HepG2 (cell line): Measurements from ENCODE around the gene PRSS2. TPM values are rescaled to one million over a fixed set of nuclear protein-coding genes. Genes with fewer than 3 reads are reported as not detected.

Source experiments
- ATAC-seq: fragments of 200-7000 bp; cut with Tn5 transposase; 3 replicates; pipeline ENCODE4 v1.9.1; 2020; ENCODE audit warnings: mild to moderate bottlenecking, moderate library complexity
- BruUV-seq: library from RNA; stranded (reverse); fragments of 400-500 nt; replicated peaks from 2 replicates; lab custom pipeline; 2021; lab: Mats Ljungman, UMichigan
- CTCF ChIA-PET: fragments of 300-600 bp; formaldehyde crosslinking; extraction: SDS; loops from one replicate; lab custom pipeline; 2021; ENCODE audit warnings: low total read pairs, inconsistent platforms, low intra/inter-chr PET ratio; lab: Yijun Ruan, JAX
- POLR2A ChIA-PET: fragments of 350-600 bp; sonication (Branson Sonifier 250); formaldehyde crosslinking; loops from one replicate; lab custom pipeline; 2020; ENCODE audit warnings: antibody characterized with exemption, inconsistent platforms; lab: Yijun Ruan, JAX
- DNase-seq: peaks from one replicate; pipeline ENCODE4 v3.0.0-alpha.2; 2015; ENCODE audit warnings: low spot score
- FAIRE-seq: peaks from 3 replicates; lab custom pipeline; 2011; peaks lifted over from hg19 to GRCh38; lab: Jason Lieb, UNC
- H2AFZ ChIP-seq: one replicate; pipeline ENCODE4 v1.6.1; 2011; ENCODE audit warnings: low read length, inconsistent platforms
- H3K27ac ChIP-seq: fragments of 300-600 bp; 3 replicates; pipeline ENCODE4 v1.8.0; 2011; ENCODE audit warnings: mixed run types, mild to moderate bottlenecking, mixed read lengths, low read length, inconsistent platforms; ENCODE audit not compliant: insufficient read depth; ENCODE audit errors: extremely low read length
- H3K27me3 ChIP-seq, 2 experiments: fragments of 200-600 bp in 1 of 2; 2 replicates in 1 of 2; 3 replicates in 1 of 2; pipeline versions ENCODE4 v1.6.0 to v1.8.0; 2011; ENCODE audit warnings: low read length in 2 of 2, mild to moderate bottlenecking in 2 of 2, moderate library complexity in 2 of 2, inconsistent platforms in 1 of 2; ENCODE audit not compliant: insufficient read depth in 2 of 2, control insufficient read depth in 1 of 2
- H3K36me3 ChIP-seq, 2 experiments: fragments of 200-600 bp in 1 of 2; replicated peaks in 1 of 2; 2 replicates in 1 of 2; 3 replicates in 1 of 2; pipeline versions ENCODE4 v1.5.1 to v1.8.0; 2011; ENCODE audit warnings: low read length in 2 of 2, inconsistent platforms in 1 of 2; ENCODE audit not compliant: insufficient read depth in 2 of 2, control insufficient read depth in 1 of 2
- H3K4me1 ChIP-seq: 2 replicates; pipeline ENCODE4 v1.5.1; 2012; ENCODE audit warnings: low read length, inconsistent platforms; ENCODE audit not compliant: insufficient read depth
- H3K4me2 ChIP-seq: 2 replicates; pipeline ENCODE4 v1.6.0; 2011; ENCODE audit warnings: low read depth, low read length, inconsistent platforms
- H3K4me3 ChIP-seq, 3 experiments: fragments of 200-600 bp in 1 of 3; sonication (generic), shearing (Covaris generic) in 1 of 3; replicated peaks in 1 of 3; 2 replicates each; pipeline ENCODE4 v1.5.1; 2011 to 2016; ENCODE audit warnings: low read length in 3 of 3, inconsistent platforms in 2 of 3, low read depth in 2 of 3, mild to moderate bottlenecking in 2 of 3, control low read depth in 1 of 3, mixed read lengths in 1 of 3; ENCODE audit not compliant: insufficient read depth in 1 of 3
- H3K79me2 ChIP-seq: one replicate; pipeline ENCODE4 v1.6.1; 2011; ENCODE audit warnings: low read length, inconsistent platforms; ENCODE audit not compliant: insufficient read depth
- H3K9ac ChIP-seq: 2 replicates; pipeline ENCODE4 v1.6.0; 2011; ENCODE audit warnings: mild to moderate bottlenecking, low read depth, low read length, inconsistent platforms; ENCODE audit not compliant: insufficient read depth
- H3K9me3 ChIP-seq: 2 replicates; pipeline ENCODE4 v1.5.1; 2012; ENCODE audit warnings: mild to moderate bottlenecking, low read length
- H4K20me1 ChIP-seq: 2 replicates; pipeline ENCODE4 v1.6.0; 2011; ENCODE audit warnings: inconsistent platforms, mild to moderate bottlenecking, low read length, moderate library complexity; ENCODE audit not compliant: insufficient read depth
- CENPT ChIP-seq: sonication (generic); formaldehyde crosslinking; IDR thresholded peaks from 2 replicates; pipeline ENCODE4 v1.8.0; 2022; ENCODE audit warnings: low read depth, mild to moderate bottlenecking, moderate library complexity, missing genetic modification reagents
- NAIF1 ChIP-seq: sonication (generic); formaldehyde crosslinking; IDR thresholded peaks from 2 replicates; pipeline ENCODE4 v1.5.0; 2020; ENCODE audit warnings: mild to moderate bottlenecking, missing genetic modification reagents, borderline replicate concordance
- NFKBIZ ChIP-seq: IDR thresholded peaks from 2 replicates; pipeline ENCODE4 v1.6.1; 2018; ENCODE audit warnings: missing genetic modification reagents, missing compliant biosample characterization
- RBM39 ChIP-seq: fragments of 200-400 bp; formaldehyde crosslinking; IDR thresholded peaks from one replicate; pipeline ENCODE4 v1.6.1; 2018; ENCODE audit warnings: antibody characterized with exemption, mild to moderate bottlenecking, low read depth, low read length; ENCODE audit not compliant: poor library complexity, severe bottlenecking
- ZNF121 ChIP-seq: sonication (generic); formaldehyde crosslinking; IDR thresholded peaks from 2 replicates; pipeline ENCODE4 v1.5.0; 2020; ENCODE audit warnings: mild to moderate bottlenecking, missing genetic modification reagents
- ZNF205 ChIP-seq: IDR thresholded peaks from 2 replicates; pipeline ENCODE4 v1.6.1; 2018; ENCODE audit warnings: missing biosample characterization, missing genetic modification reagents
- ZNF841 ChIP-seq: sonication (generic); formaldehyde crosslinking; IDR thresholded peaks from 2 replicates; pipeline ENCODE4 v1.8.1; 2023; ENCODE audit warnings: missing genetic modification reagents, borderline replicate concordance
- ZNF878 ChIP-seq: sonication (generic); formaldehyde crosslinking; IDR thresholded peaks from 2 replicates; pipeline ENCODE4 v1.8.1; 2023; ENCODE audit warnings: mild to moderate bottlenecking, missing genetic modification reagents, moderate library complexity
- WGBS: methylation state at CpG from one replicate; pipeline ENCODE4 v1.1.6; 2017; ENCODE audit warnings: low lambda C conversion rate; 5-methylcytosine and 5-hydroxymethylcytosine counted together
- in situ Hi-C: cut with HindIII; loops from 2 replicates; pipeline ENCODE4 v1.10.0; 2017; ENCODE audit warnings: low pct_unique_long_range_greater_than_20kb; ENCODE audit not compliant: extremely low pct_ligation_motif_present
- intact Hi-C: fragments of 100-400 bp; cut with micrococcal nuclease; formaldehyde crosslinking; loops from one replicate; pipeline ENCODE4 v1.10.0; 2022; ENCODE audit not compliant: unreplicated experiment
- polyA plus RNA-seq, 8 experiments: library from polyadenylated mRNA; depleted of rRNA in 3 of 8; stranded (reverse) in 7 of 8; unstranded in 1 of 8; fragments of >200 nt; fragmentation: Illumina TruSeq in 4 of 8; extraction: Trizol in 4 of 8; gene quantifications; 2 replicates each; pipeline versions ENCODE4 v1.2.1 to v1.2.3, GENCODE V29; 2011 to 2016; ENCODE audit warnings: low read depth in 4 of 8, missing spikeins in 1 of 8, mixed read lengths in 1 of 8; ENCODE audit not compliant: insufficient read depth in 1 of 8
- total RNA-seq, 5 experiments: library from RNA; depleted of rRNA; stranded (reverse); fragments of >200 nt; fragmentation: Illumina TruSeq; extraction: Trizol; gene quantifications; 2 replicates each; pipeline ENCODE4 v1.2.3, GENCODE V29; 2016; ENCODE audit warnings: low read depth in 1 of 5
- TF ChIP-seq, protein P1 (sequence below): sonication (generic); formaldehyde crosslinking; IDR thresholded peaks from 2 replicates; pipeline ENCODE4 v1.4.0; 2020; ENCODE audit warnings: missing genetic modification reagents
- TF ChIP-seq, protein P2 (sequence below): sonication (generic); formaldehyde crosslinking; IDR thresholded peaks from 2 replicates; pipeline ENCODE4 v1.8.1; 2023; ENCODE audit warnings: missing genetic modification reagents, mild to moderate bottlenecking, borderline replicate concordance
- TF ChIP-seq, protein P3 (sequence below): fragments of 450-650 bp; IDR thresholded peaks from 2 replicates; pipeline ENCODE4 v1.6.1; 2017; ENCODE audit warnings: mild to moderate bottlenecking

PRSS2 gene
- total and polyA plus RNA-seq, 2 of the 13 experiments (the other 11 are each of a cell fraction or from before 2014, with no cell fraction given): not detected

DNA sequence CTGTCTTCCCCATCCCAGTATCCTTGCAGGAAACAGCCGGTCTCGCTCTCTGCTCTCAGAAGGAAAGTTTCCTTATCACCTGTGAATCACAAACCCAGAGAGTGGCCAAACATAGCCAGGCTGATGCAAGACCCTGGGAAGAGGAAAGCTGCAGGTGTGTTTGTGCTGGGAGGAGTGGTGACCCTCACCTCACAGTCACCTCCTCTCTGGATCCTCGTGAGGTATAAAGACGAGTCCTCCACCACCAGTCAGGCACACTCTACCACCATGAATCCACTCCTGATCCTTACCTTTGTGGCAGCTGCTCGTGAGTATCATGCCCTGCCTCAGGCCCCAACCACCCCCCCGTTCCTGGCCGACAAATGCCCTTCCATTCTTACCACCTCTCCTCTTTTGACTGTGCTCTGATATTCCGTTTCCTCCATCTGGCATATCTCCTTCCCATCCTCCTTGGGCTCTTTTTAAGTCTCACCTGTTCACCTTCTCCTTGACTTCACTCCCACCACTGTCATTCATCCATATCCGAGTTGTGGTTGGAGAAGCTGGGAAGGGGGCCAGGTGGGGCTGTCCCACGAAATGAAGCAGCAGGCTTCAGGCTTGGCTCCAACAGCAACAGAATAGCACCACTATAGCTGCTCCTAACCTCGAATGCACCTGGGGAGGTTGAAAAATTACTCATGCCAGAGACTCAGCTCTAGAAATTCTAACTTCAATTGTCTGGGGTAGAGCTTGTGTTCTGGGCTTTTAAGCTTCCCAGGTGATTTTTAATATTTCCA, 21.4 kb upstream of the PRSS2 start, which contains the start of gene PRSS1 (continued):
- no peak for TF ChIP-seq ZNF878 (CRISPR knock-in tag)

DNA sequence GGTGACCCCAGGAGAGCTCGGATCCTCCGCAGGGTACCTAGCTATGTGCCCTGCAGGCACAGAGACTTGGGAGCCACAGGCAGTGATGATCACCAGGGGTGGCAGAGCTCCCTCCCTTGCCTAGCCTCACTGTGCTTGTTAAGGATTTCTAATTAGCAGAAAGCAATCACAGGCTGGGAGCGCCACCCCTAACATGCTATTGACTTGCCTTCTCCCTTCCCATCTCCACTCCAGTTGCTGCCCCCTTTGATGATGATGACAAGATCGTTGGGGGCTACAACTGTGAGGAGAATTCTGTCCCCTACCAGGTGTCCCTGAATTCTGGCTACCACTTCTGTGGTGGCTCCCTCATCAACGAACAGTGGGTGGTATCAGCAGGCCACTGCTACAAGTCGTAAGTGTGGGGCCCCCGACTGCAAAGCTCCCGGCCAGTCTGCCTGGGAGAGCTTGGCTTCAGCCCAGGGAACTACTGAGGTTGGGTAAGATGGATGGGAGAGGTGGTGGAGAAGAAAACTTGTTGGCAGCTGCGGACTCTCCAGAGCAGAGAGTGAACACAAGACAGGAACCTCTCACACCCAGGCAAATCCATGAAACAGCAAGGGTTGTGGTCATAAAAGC, 20.3 kb upstream of the PRSS2 start:
- no peak overlapping the region for H3K4me2 ChIP-seq
- WGBS: 12% methylated on average over 9 of the region's 9 CpGs
- peaks cover 0 to 17% of the 10 kb centered on the region in 2 experiments; a peak in 2 of 5 replicates for H3K27me3 ChIP-seq
- no TSS peak for BruUV-seq
- no peaks in the 10 kb centered on the region for H3K4me1 ChIP-seq
- POLR2A ChIA-PET: no interaction called here
- in situ Hi-C loops (no loop called here), intact Hi-C loops (no loop called here)
- H4K20me1 ChIP-seq: no peaks in the 10 kb centered on the region
- H3K27ac ChIP-seq: no peak overlapping the region
- no peak for FAIRE-seq
- TF ChIP-seq NAIF1 (CRISPR knock-in tag): no peak
- TF ChIP-seq, protein P1, sequence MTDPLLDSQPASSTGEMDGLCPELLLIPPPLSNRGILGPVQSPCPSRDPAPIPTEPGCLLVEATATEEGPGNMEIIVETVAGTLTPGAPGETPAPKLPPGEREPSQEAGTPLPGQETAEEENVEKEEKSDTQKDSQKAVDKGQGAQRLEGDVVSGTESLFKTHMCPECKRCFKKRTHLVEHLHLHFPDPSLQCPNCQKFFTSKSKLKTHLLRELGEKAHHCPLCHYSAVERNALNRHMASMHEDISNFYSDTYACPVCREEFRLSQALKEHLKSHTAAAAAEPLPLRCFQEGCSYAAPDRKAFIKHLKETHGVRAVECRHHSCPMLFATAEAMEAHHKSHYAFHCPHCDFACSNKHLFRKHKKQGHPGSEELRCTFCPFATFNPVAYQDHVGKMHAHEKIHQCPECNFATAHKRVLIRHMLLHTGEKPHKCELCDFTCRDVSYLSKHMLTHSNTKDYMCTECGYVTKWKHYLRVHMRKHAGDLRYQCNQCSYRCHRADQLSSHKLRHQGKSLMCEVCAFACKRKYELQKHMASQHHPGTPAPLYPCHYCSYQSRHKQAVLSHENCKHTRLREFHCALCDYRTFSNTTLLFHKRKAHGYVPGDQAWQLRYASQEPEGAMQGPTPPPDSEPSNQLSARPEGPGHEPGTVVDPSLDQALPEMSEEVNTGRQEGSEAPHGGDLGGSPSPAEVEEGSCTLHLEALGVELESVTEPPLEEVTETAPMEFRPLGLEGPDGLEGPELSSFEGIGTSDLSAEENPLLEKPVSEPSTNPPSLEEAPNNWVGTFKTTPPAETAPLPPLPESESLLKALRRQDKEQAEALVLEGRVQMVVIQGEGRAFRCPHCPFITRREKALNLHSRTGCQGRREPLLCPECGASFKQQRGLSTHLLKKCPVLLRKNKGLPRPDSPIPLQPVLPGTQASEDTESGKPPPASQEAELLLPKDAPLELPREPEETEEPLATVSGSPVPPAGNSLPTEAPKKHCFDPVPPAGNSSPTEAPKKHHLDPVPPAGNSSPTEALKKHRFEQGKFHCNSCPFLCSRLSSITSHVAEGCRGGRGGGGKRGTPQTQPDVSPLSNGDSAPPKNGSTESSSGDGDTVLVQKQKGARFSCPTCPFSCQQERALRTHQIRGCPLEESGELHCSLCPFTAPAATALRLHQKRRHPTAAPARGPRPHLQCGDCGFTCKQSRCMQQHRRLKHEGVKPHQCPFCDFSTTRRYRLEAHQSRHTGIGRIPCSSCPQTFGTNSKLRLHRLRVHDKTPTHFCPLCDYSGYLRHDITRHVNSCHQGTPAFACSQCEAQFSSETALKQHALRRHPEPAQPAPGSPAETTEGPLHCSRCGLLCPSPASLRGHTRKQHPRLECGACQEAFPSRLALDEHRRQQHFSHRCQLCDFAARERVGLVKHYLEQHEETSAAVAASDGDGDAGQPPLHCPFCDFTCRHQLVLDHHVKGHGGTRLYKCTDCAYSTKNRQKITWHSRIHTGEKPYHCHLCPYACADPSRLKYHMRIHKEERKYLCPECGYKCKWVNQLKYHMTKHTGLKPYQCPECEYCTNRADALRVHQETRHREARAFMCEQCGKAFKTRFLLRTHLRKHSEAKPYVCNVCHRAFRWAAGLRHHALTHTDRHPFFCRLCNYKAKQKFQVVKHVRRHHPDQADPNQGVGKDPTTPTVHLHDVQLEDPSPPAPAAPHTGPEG (CRISPR knock-in tag): no peak
- no peak for TF ChIP-seq ZNF121 (CRISPR knock-in tag)
- TF ChIP-seq, protein P2, sequence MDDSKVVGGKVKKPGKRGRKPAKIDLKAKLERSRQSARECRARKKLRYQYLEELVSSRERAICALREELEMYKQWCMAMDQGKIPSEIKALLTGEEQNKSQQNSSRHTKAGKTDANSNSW (CRISPR knock-in tag): no peak
- TF ChIP-seq ZNF841 (CRISPR knock-in tag): no peak
- no peak for TF ChIP-seq RBM39
- TF ChIP-seq CENPT: no peak
- TF ChIP-seq NFKBIZ (CRISPR knock-in tag): no peak
- TF ChIP-seq, protein P3, sequence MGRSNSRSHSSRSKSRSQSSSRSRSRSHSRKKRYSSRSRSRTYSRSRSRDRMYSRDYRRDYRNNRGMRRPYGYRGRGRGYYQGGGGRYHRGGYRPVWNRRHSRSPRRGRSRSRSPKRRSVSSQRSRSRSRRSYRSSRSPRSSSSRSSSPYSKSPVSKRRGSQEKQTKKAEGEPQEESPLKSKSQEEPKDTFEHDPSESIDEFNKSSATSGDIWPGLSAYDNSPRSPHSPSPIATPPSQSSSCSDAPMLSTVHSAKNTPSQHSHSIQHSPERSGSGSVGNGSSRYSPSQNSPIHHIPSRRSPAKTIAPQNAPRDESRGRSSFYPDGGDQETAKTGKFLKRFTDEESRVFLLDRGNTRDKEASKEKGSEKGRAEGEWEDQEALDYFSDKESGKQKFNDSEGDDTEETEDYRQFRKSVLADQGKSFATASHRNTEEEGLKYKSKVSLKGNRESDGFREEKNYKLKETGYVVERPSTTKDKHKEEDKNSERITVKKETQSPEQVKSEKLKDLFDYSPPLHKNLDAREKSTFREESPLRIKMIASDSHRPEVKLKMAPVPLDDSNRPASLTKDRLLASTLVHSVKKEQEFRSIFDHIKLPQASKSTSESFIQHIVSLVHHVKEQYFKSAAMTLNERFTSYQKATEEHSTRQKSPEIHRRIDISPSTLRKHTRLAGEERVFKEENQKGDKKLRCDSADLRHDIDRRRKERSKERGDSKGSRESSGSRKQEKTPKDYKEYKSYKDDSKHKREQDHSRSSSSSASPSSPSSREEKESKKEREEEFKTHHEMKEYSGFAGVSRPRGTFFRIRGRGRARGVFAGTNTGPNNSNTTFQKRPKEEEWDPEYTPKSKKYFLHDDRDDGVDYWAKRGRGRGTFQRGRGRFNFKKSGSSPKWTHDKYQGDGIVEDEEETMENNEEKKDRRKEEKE: no peak
- TF ChIP-seq ZNF205 (CRISPR knock-in tag): no peak
- no peaks in the 10 kb centered on the region for H3K79me2 ChIP-seq
- no peak for ATAC-seq
- no peak overlapping the region for H2AFZ ChIP-seq
- H3K9ac ChIP-seq: no peak overlapping the region
- no peaks in the 10 kb centered on the region for H3K9me3 ChIP-seq
- no peak for DNase-seq
- H3K36me3 ChIP-seq: no peaks in the 10 kb centered on the region
- CTCF ChIA-PET: no interaction called here
- no peak overlapping the region for H3K4me3 ChIP-seq
